H1 (cell line): ENCODE results near the gene OGDHL. TPM values are rescaled to one million over a fixed set of nuclear protein-coding genes. Genes with fewer than 3 reads are reported as not detected.

Experiments
- CTCF ChIA-PET: fragments of 300-600 bp; sonication (Branson Sonifier 250); formaldehyde crosslinking; loops from one replicate; lab custom pipeline; 2021; ENCODE audit not compliant: partially characterized antibody; lab: Charles Lee
- POLR2A ChIA-PET: fragments of 300-600 bp; sonication (Branson Sonifier 250); formaldehyde crosslinking; loops from one replicate; lab custom pipeline; 2021; ENCODE audit warnings: inconsistent platforms; ENCODE audit not compliant: partially characterized antibody; lab: Charles Lee
- DNase-seq, 2 experiments: peaks; one replicate each; pipeline versions ENCODE4 v3.0.0 to v3.0.0-alpha.2; 2010 to 2022; ENCODE audit warnings: low spot score in 2 of 2, low read depth in 1 of 2, mixed read lengths in 1 of 2
- FAIRE-seq: peaks from 2 replicates; lab custom pipeline; 2011; peaks lifted over from hg19 to GRCh38; lab: Jason Lieb, UNC
- H2AFZ ChIP-seq: 2 replicates; pipeline ENCODE4 v1.8.1; 2012; ENCODE audit warnings: low read length, inconsistent platforms
- H2AK5ac ChIP-seq: 2 replicates; pipeline ENCODE4 v1.6.1; 2013; ENCODE audit warnings: low read depth, low read length
- H2BK120ac ChIP-seq: replicated peaks from 2 replicates; pipeline ENCODE3; 2013; ENCODE audit warnings: low read depth, low read length, inconsistent platforms
- H2BK12ac ChIP-seq: 2 replicates; pipeline ENCODE4 v1.6.1; 2013; ENCODE audit warnings: low read depth, low read length
- H2BK15ac ChIP-seq: 2 replicates; pipeline ENCODE4 v1.6.1; 2013; ENCODE audit warnings: low read length
- H2BK20ac ChIP-seq: 2 replicates; pipeline ENCODE4 v1.6.1; 2013; ENCODE audit warnings: low read length
- H2BK5ac ChIP-seq: 2 replicates; pipeline ENCODE4 v1.6.1; 2013; ENCODE audit warnings: low read depth, low read length
- H3K14ac ChIP-seq: 2 replicates; pipeline ENCODE4 v1.6.1; 2013; ENCODE audit warnings: inconsistent platforms; ENCODE audit not compliant: insufficient read length
- H3K18ac ChIP-seq: 2 replicates; pipeline ENCODE4 v1.6.1; 2013; ENCODE audit warnings: low read length; ENCODE audit errors: extremely low read depth
- H3K23ac ChIP-seq: 2 replicates; pipeline ENCODE4 v1.6.1; 2013; ENCODE audit warnings: inconsistent platforms; ENCODE audit not compliant: insufficient read length
- H3K23me2 ChIP-seq: 2 replicates; pipeline ENCODE4 v1.6.1; 2013; ENCODE audit warnings: low read depth, low read length
- H3K27ac ChIP-seq: 2 replicates; pipeline ENCODE4 v1.6.1; 2011; ENCODE audit warnings: low read depth, low read length, inconsistent platforms
- H3K27me3 ChIP-seq, 4 experiments: replicated peaks in 1 of 4; 1 replicate in 1 of 4; 2 replicates in 3 of 4; pipeline versions ENCODE4 v1.6.1 to v1.8.1; 2011 to 2013; ENCODE audit warnings: low read length in 3 of 4, mild to moderate bottlenecking in 3 of 4, inconsistent platforms in 2 of 4, mixed read lengths in 2 of 4, moderate library complexity in 1 of 4; ENCODE audit not compliant: control insufficient read depth in 3 of 4, insufficient read depth in 3 of 4; ENCODE audit errors: extremely low read depth in 1 of 4
- H3K36me3 ChIP-seq, 4 experiments: 2 replicates each; pipeline versions ENCODE4 v1.6.1 to v1.8.1; 2011 to 2013; ENCODE audit warnings: mild to moderate bottlenecking in 4 of 4, low read length in 3 of 4, moderate library complexity in 2 of 4, control low read depth in 1 of 4, inconsistent platforms in 1 of 4; ENCODE audit not compliant: insufficient read depth in 4 of 4, control insufficient read depth in 2 of 4
- H3K4ac ChIP-seq: replicated peaks from 2 replicates; pipeline ENCODE3; 2013; ENCODE audit warnings: low read length, low read depth, mixed read lengths, inconsistent platforms; ENCODE audit not compliant: insufficient read length
- H3K4me1 ChIP-seq, 4 experiments: replicated peaks in 1 of 4; 1 replicate in 1 of 4; 2 replicates in 3 of 4; pipeline versions ENCODE4 v1.6.1 to v1.8.1; 2011 to 2013; ENCODE audit warnings: low read length in 3 of 4, inconsistent platforms in 2 of 4, mixed read lengths in 1 of 4; ENCODE audit not compliant: insufficient read depth in 4 of 4, control insufficient read depth in 3 of 4
- H3K4me2 ChIP-seq, 2 experiments: 2 replicates each; pipeline versions ENCODE4 v1.6.1 to v1.8.1; 2011 to 2013; ENCODE audit warnings: low read depth in 2 of 2, low read length in 2 of 2, control low read depth in 1 of 2, inconsistent platforms in 1 of 2, mild to moderate bottlenecking in 1 of 2; ENCODE audit not compliant: insufficient read depth in 1 of 2
- H3K4me3 ChIP-seq, 4 experiments: fragments of 200-600, 300-600 bp in 1 of 4; sonication (generic), shearing (Covaris generic), sonication (Bioruptor Twin) in 1 of 4; 2 replicates each; pipeline versions ENCODE4 v1.5.1 to v1.8.1; 2011 to 2016; ENCODE audit warnings: low read length in 4 of 4, low read depth in 3 of 4, control low read depth in 2 of 4, inconsistent platforms in 2 of 4, mild to moderate bottlenecking in 2 of 4, mixed read lengths in 1 of 4, moderate library complexity in 1 of 4; ENCODE audit not compliant: insufficient read depth in 2 of 4; ENCODE audit errors: extremely low read depth in 1 of 4
- H3K56ac ChIP-seq: replicated peaks from 2 replicates; pipeline ENCODE3; 2013; ENCODE audit warnings: low read depth, mild to moderate bottlenecking, mixed read lengths, low read length, inconsistent platforms; ENCODE audit not compliant: insufficient read length
- H3K79me1 ChIP-seq: 2 replicates; pipeline ENCODE4 v1.6.1; 2013; ENCODE audit warnings: low read depth, low read length, control low read depth
- H3K79me2 ChIP-seq, 2 experiments: 2 replicates each; pipeline versions ENCODE4 v1.6.1 to v1.8.1; 2012 to 2013; ENCODE audit warnings: low read length in 2 of 2, mild to moderate bottlenecking in 2 of 2, inconsistent platforms in 1 of 2; ENCODE audit not compliant: insufficient read depth in 2 of 2, control insufficient read depth in 1 of 2
- H3K9ac ChIP-seq, 4 experiments: replicated peaks in 1 of 4; 1 replicate in 1 of 4; 2 replicates in 3 of 4; pipeline versions ENCODE4 v1.6.1 to v1.8.1; 2011 to 2013; ENCODE audit warnings: low read depth in 3 of 4, low read length in 3 of 4, control low read depth in 2 of 4, mild to moderate bottlenecking in 2 of 4, moderate library complexity in 2 of 4, inconsistent platforms in 1 of 4; ENCODE audit errors: extremely low read depth in 1 of 4
- H3K9me3 ChIP-seq, 2 experiments: 2 replicates each; pipeline versions ENCODE4 v1.6.1 to v1.8.1; 2012 to 2013; ENCODE audit warnings: mild to moderate bottlenecking in 2 of 2, moderate library complexity in 2 of 2, control low read depth in 1 of 2, inconsistent platforms in 1 of 2, low read depth in 1 of 2, low read length in 1 of 2, mixed read lengths in 1 of 2; ENCODE audit not compliant: insufficient read depth in 2 of 2
- H4K20me1 ChIP-seq, 2 experiments: replicated peaks in 1 of 2; 2 replicates each; pipeline versions ENCODE3 to v1.8.1; 2011 to 2013; ENCODE audit warnings: inconsistent platforms in 2 of 2, low read length in 2 of 2, mild to moderate bottlenecking in 1 of 2; ENCODE audit not compliant: insufficient read depth in 2 of 2, control insufficient read depth in 1 of 2
- H4K5ac ChIP-seq: 2 replicates; pipeline ENCODE4 v1.6.1; 2013; ENCODE audit warnings: low read length, low read depth, mixed read lengths, inconsistent platforms; ENCODE audit not compliant: insufficient read length
- H4K8ac ChIP-seq: 2 replicates; pipeline ENCODE4 v1.8.0; 2013; ENCODE audit warnings: mild to moderate bottlenecking, moderate library complexity, low read length, inconsistent platforms; ENCODE audit not compliant: insufficient read depth; ENCODE audit errors: extremely low read depth
- H4K91ac ChIP-seq: replicated peaks from 2 replicates; pipeline ENCODE3; 2013; ENCODE audit warnings: low read length, mixed read lengths, inconsistent platforms; ENCODE audit not compliant: insufficient read length
- EZH2 ChIP-seq: fragments of 200-600 bp; sonication (generic); IDR thresholded peaks from 2 replicates; pipeline ENCODE4 v1.7.1; 2012; ENCODE audit warnings: low read depth, mild to moderate bottlenecking, moderate library complexity, low read length, inconsistent platforms; ENCODE audit not compliant: severe bottlenecking
- HDAC6 ChIP-seq: IDR thresholded peaks from one replicate; pipeline ENCODE4 v1.7.1; 2012; ENCODE audit warnings: low read depth, mild to moderate bottlenecking, inconsistent platforms, low read length, moderate library complexity
- JUN ChIP-seq: IDR thresholded peaks from 2 replicates; pipeline ENCODE4 v1.6.1; 2011; ENCODE audit warnings: low read depth, mild to moderate bottlenecking, improper control_type of control experiment, low read length
- NRF1 ChIP-seq: IDR thresholded peaks from 2 replicates; pipeline ENCODE4 v1.6.1; 2011; ENCODE audit warnings: mild to moderate bottlenecking, low read depth, low read length, improper control_type of control experiment
- RAD21 ChIP-seq, 2 experiments: IDR thresholded peaks in 1 of 2; conservative IDR thresholded peaks in 1 of 2; 2 replicates each; pipeline ENCODE4 v1.6.1; 2011; ENCODE audit warnings: low read depth in 2 of 2, low read length in 2 of 2, improper control_type of control experiment in 1 of 2, inconsistent platforms in 1 of 2, mild to moderate bottlenecking in 1 of 2, moderate library complexity in 1 of 2
- RFX5 ChIP-seq: IDR thresholded peaks from 2 replicates; pipeline ENCODE4 v1.6.1; 2011; ENCODE audit warnings: low read depth, low read length, improper control_type of control experiment, borderline replicate concordance
- SIX5 ChIP-seq: IDR thresholded peaks from 2 replicates; pipeline ENCODE4 v1.6.1; 2011; ENCODE audit warnings: mild to moderate bottlenecking, low read depth, low read length
- SP4 ChIP-seq: IDR thresholded peaks from 2 replicates; pipeline ENCODE4 v1.6.1; 2012; ENCODE audit warnings: low read length, inconsistent platforms
- SRF ChIP-seq: IDR thresholded peaks from 2 replicates; pipeline ENCODE4 v1.6.1; 2011; ENCODE audit warnings: mild to moderate bottlenecking, low read depth, low read length, moderate library complexity
- TCF12 ChIP-seq: IDR thresholded peaks from 2 replicates; pipeline ENCODE4 v1.6.1; 2011; ENCODE audit warnings: low read depth, mild to moderate bottlenecking, low read length
- USF2 ChIP-seq: IDR thresholded peaks from 2 replicates; pipeline ENCODE4 v1.6.1; 2011; ENCODE audit warnings: low read length, improper control_type of control experiment
- ZNF274 ChIP-seq: IDR thresholded peaks from 2 replicates; pipeline ENCODE4 v1.7.0; 2012; ENCODE audit warnings: low read length, borderline replicate concordance; ENCODE audit errors: extremely low read depth
- WGBS, 2 experiments: shearing (Covaris generic) in 1 of 2; methylation state at CpG; one replicate each; pipeline versions ENCODE4 v1.1.6 to v1.1.7; 2013 to 2015; ENCODE audit warnings: low lambda C conversion rate in 2 of 2, mixed read lengths in 2 of 2, inconsistent platforms in 1 of 2, low coverage in 1 of 2, missing lambda C conversion rate in 1 of 2; ENCODE audit not compliant: insufficient replicate concordance in 2 of 2, insufficient coverage in 1 of 2, insufficient read length in 1 of 2; ENCODE audit errors: extremely low coverage in 1 of 2, missing lambda C conversion rate in 1 of 2; 5-methylcytosine and 5-hydroxymethylcytosine counted together
- polyA plus RNA-seq, 7 experiments: library from polyadenylated mRNA; depleted of rRNA in 3 of 7; stranded (reverse) in 5 of 7; unstranded in 2 of 7; fragments of >200 nt in 5 of 7; fragments of 200-250 nt in 2 of 7; gene quantifications; 1 replicate in 5 of 7; 2 replicates in 1 of 7; 4 replicates in 1 of 7; pipeline versions ENCODE4 v1.2.1 to v1.2.3, GENCODE V29; 2011 to 2013; ENCODE audit warnings: missing spikeins in 2 of 7, mixed read lengths in 2 of 7
- total RNA-seq: library from RNA; stranded (reverse); fragmentation: NEBNext Ultra II Directional; extraction: Animal tissue kit (Norgen Biotek cat#: 25700); gene quantifications from 2 replicates; pipeline ENCODE4 v1.2.1, GENCODE V29; 2021

OGDHL gene
- total and polyA plus RNA-seq, 2 of the 8 experiments (the other 6 are each of a cell fraction or from before 2014, with no cell fraction given), result 16.1 to 16.6 TPM

DNA sequence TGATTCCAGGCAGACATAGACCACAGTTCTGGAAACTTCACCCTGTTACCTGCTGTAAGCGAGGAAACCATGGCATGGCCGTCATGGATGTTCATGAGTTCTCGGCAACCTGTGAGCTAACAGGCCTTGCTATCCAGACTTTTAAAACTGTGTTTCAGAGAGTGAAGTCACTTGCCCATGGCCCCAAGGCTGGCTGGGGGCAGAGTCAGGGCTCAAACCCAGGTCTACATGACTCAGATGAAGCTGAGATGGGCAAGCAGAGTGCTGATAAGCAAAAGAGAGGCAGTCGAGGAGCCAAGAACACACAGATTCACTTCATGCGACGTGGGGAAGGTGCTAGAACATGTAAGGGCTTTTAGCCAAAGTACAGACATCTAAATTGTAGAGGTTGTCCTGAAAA is 51.2 kb downstream of the OGDHL start:
- H3K79me1 ChIP-seq, result no peaks in the 10 kb centered on the region
- no peak overlapping the region for H3K18ac ChIP-seq
- no peak overlapping the region for H3K9ac ChIP-seq
- no peak overlapping the region for H4K8ac ChIP-seq
- no peak for FAIRE-seq
- 0 out of 2 replicates have a peak overlapping the region, but pooled peaks have one; percentile 21 for H2AFZ ChIP-seq
- no peak overlapping the region for H4K5ac ChIP-seq
- no peaks in the 10 kb centered on the region for H3K36me3 ChIP-seq
- DNase-seq, result no peak
- WGBS, 2 experiments, result 83% methylated on average over 6 of the region's 6 CpGs; no CpG with 5 or more reads in 1 of the 2 experiments
- H3K23ac ChIP-seq, result no peak overlapping the region
- no peak overlapping the region for H3K4me2 ChIP-seq
- peaks cover 2 to 12% of the 10 kb centered on the region in 2 experiments; a peak in 3 of 4 replicates for H3K9me3 ChIP-seq
- POLR2A ChIA-PET, result no interaction called here
- H2BK20ac ChIP-seq, result no peak overlapping the region
- H3K4me3 ChIP-seq, result no peak overlapping the region
- H2BK15ac ChIP-seq, result no peak overlapping the region
- no peak overlapping the region for H2BK5ac ChIP-seq
- no peaks in the 10 kb centered on the region for H3K4me1 ChIP-seq
- CTCF ChIA-PET, result interaction anchor here (0.6 to 2.2 kb wide), 6 partner anchors 10 to 758 kb away, joined by 3 to 11 read pairs (median 3); no protein-coding TSS in a partner anchor
- no peak overlapping the region for H3K4ac ChIP-seq
- H4K91ac ChIP-seq, result no peak overlapping the region
- no peaks in the 10 kb centered on the region for H4K20me1 ChIP-seq
- H3K56ac ChIP-seq, result no peak overlapping the region
- H2BK12ac ChIP-seq, result no peak overlapping the region
- no peaks in the 10 kb centered on the region; a peak in 1 of 7 replicates for H3K27me3 ChIP-seq
- no peaks in the 10 kb centered on the region for H3K79me2 ChIP-seq
- H3K23me2 ChIP-seq, result no peaks in the 10 kb centered on the region
- no peak overlapping the region for H3K27ac ChIP-seq
- no peak overlapping the region for H2AK5ac ChIP-seq
- no peak overlapping the region for H2BK120ac ChIP-seq
- no peak overlapping the region for H3K14ac ChIP-seq
- TF ChIP-seq RFX5 (no peak), HDAC6 (no peak), NRF1 (no peak), SP4 (no peak), SRF (no peak), ZNF274 (no peak), EZH2 (no peak), SIX5 (no peak), TCF12 (no peak), JUN (no peak), USF2 (no peak), RAD21 (IDR thresholded peaks at IDR 0.05 in 1 of 2, conservative IDR thresholded peaks at IDR 0.05 in 1 of 2; ENCODE audit: low read depth in 2 of 2, low read length in 2 of 2) (no peak)
